Esophagus squamous epithelium (tissue), 5 donors: ENCODE measurements around the gene ACTL6B. TPM values are rescaled to one million over a fixed set of nuclear protein-coding genes. Genes with fewer than 3 reads are reported as not detected.

Source experiments
- DNase-seq: peaks from one replicate; lab custom pipeline; 2025; lab: John Stamatoyannopoulos, UW
- H3K27ac ChIP-seq, 4 donors: fragments of 200-600 bp; sonication (generic); one replicate each; pipeline ENCODE4 v1.5.1; 2016 to 2019; ENCODE audit warnings: mild to moderate bottlenecking in 1 of 4
- H3K27me3 ChIP-seq, 4 donors: fragments of 200-600 bp; sonication (generic); 1 replicate in 3 of 4; 2 replicates in 1 of 4; pipeline versions ENCODE4 v1.5.1 to v1.6.0; 2017 to 2021; ENCODE audit warnings: antibody characterized with exemption in 1 of 4
- H3K36me3 ChIP-seq, 3 donors: fragments of 200-600 bp; sonication (generic); one replicate each; pipeline ENCODE4 v1.5.1; 2016 to 2019
- H3K4me1 ChIP-seq, 3 donors: fragments of 200-600 bp; sonication (generic); one replicate each; pipeline ENCODE4 v1.5.1; 2017 to 2019
- H3K4me3 ChIP-seq, 4 donors: fragments of 200-600 bp; sonication (generic); 1 replicate in 3 of 4; 2 replicates in 1 of 4; pipeline ENCODE4 v1.5.1; 2016 to 2019; ENCODE audit warnings: mild to moderate bottlenecking in 2 of 4, moderate library complexity in 1 of 4
- H3K9me3 ChIP-seq, 3 donors: fragments of 200-600 bp; sonication (generic); one replicate each; pipeline ENCODE4 v1.5.1; 2016 to 2019
- POLR2A ChIP-seq, 4 donors: fragments of 450-650 bp; IDR thresholded peaks; one replicate each; pipeline ENCODE4 v1.6.1; 2017; ENCODE audit warnings: antibody characterized with exemption in 4 of 4, mild to moderate bottlenecking in 4 of 4, moderate library complexity in 3 of 4
- WGBS, 2 donors: methylation state at CpG; one replicate each; pipeline ENCODE4 v1.1.5; 2018; 5-methylcytosine and 5-hydroxymethylcytosine counted together
- intact Hi-C: fragments of 100-400 bp; cut with DNase I; formaldehyde crosslinking; loops from one replicate; pipeline ENCODE4 v1.15.0; 2022
- total RNA-seq, 4 donors: library from RNA; depleted of rRNA; stranded (reverse); fragments of >200 nt; gene quantifications; one replicate each; pipeline ENCODE4 v1.1.0, GENCODE V29; 2016
- TF ChIP-seq, protein P1 (sequence below), 6 experiments: fragments of 450-650 bp in 4 of 6; fragments of 200-600 bp in 2 of 6; sonication (generic) in 2 of 6; IDR thresholded peaks; one replicate each; pipeline ENCODE4 v1.5.1; 2016 to 2019; ENCODE audit warnings: antibody characterized with exemption in 6 of 6, mild to moderate bottlenecking in 4 of 6, moderate library complexity in 4 of 6
- donor health status: DM: yes; HTN: yes; CAD: no.

ACTL6B gene
- total RNA-seq, 4 donors from 2014 or later, result not detected

GRCh38 chr7:100626530-100627237, 29.6 kb downstream of the ACTL6B start:
- Histone ChIP-seq H3K4me1 (peaks cover 4 to 20% (median 4%) of the 10 kb centered on the region in 3 donors), H3K27ac (peak overlapping the region; percentile 10 to 65 (median 56)), H3K27me3 (no peaks in the 10 kb centered on the region), H3K36me3 (no peaks in the 10 kb centered on the region), H3K4me3 (peak overlapping the region; percentile 12 to 63 (median 34)), H3K9me3 (no peaks in the 10 kb centered on the region)
- intact Hi-C loops, result no loop called here
- WGBS, 2 donors, result 11 to 51% methylated on average over 2 to 6 of the region's 37 CpGs
- peak in 1 of 4 donors; percentile 27 for TF ChIP-seq POLR2A (IDR thresholded peaks at IDR 0.05)
- TF ChIP-seq, protein P1, sequence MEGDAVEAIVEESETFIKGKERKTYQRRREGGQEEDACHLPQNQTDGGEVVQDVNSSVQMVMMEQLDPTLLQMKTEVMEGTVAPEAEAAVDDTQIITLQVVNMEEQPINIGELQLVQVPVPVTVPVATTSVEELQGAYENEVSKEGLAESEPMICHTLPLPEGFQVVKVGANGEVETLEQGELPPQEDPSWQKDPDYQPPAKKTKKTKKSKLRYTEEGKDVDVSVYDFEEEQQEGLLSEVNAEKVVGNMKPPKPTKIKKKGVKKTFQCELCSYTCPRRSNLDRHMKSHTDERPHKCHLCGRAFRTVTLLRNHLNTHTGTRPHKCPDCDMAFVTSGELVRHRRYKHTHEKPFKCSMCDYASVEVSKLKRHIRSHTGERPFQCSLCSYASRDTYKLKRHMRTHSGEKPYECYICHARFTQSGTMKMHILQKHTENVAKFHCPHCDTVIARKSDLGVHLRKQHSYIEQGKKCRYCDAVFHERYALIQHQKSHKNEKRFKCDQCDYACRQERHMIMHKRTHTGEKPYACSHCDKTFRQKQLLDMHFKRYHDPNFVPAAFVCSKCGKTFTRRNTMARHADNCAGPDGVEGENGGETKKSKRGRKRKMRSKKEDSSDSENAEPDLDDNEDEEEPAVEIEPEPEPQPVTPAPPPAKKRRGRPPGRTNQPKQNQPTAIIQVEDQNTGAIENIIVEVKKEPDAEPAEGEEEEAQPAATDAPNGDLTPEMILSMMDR (IDR thresholded peaks at IDR 0.05), result no peak
- no peak for DNase-seq

GRCh38 chr7:100626055-100626454, 30.2 kb downstream of the ACTL6B start:
- peak overlapping the region in 2 of 4 donors; percentile 10 to 65 for H3K27ac ChIP-seq
- H3K36me3 ChIP-seq, result no peaks in the 10 kb centered on the region
- peak overlapping the region; percentile 12 to 63 (median 34) for H3K4me3 ChIP-seq
- no peaks in the 10 kb centered on the region for H3K27me3 ChIP-seq
- 10 to 13% methylated on average over 3 of the region's 3 CpGs for WGBS, 2 donors
- no peak for TF ChIP-seq POLR2A (IDR thresholded peaks at IDR 0.05)
- TF ChIP-seq, protein P1 (IDR thresholded peaks at IDR 0.05), result no peak
- H3K4me1 ChIP-seq, result peaks cover 4 to 20% (median 4%) of the 10 kb centered on the region in 3 donors
- intact Hi-C loops, result no loop called here
- no peak for DNase-seq
- H3K9me3 ChIP-seq, result no peaks in the 10 kb centered on the region

GRCh38 chr7:100623951-100624824, 32.1 kb downstream of the ACTL6B start:
- no peak for DNase-seq
- intact Hi-C loops, result no loop called here
- H3K9me3 ChIP-seq, result no peaks in the 10 kb centered on the region
- H3K27me3 ChIP-seq, result no peaks in the 10 kb centered on the region
- TF ChIP-seq POLR2A (IDR thresholded peaks at IDR 0.05), result no peak
- TF ChIP-seq, protein P1 (IDR thresholded peaks at IDR 0.05), result no peak
- 77 to 87% methylated on average over 15 of the region's 15 CpGs for WGBS, 2 donors
- no peak overlapping the region for H3K27ac ChIP-seq
- no peaks in the 10 kb centered on the region for H3K36me3 ChIP-seq
- H3K4me1 ChIP-seq, result peaks cover 4 to 20% (median 4%) of the 10 kb centered on the region in 3 donors
- H3K4me3 ChIP-seq, result no peak overlapping the region

GRCh38 chr7:100621554-100621953, 34.7 kb downstream of the ACTL6B start:
- Histone ChIP-seq H3K27me3 (no peaks in the 10 kb centered on the region), H3K36me3 (no peaks in the 10 kb centered on the region), H3K27ac (no peak overlapping the region), H3K4me3 (no peak overlapping the region), H3K9me3 (no peaks in the 10 kb centered on the region), H3K4me1 (peaks cover under 1 to 12% (median under 1%) of the 10 kb centered on the region in 3 donors)
- 81 to 92% methylated on average over 8 of the region's 8 CpGs for WGBS, 2 donors
- intact Hi-C loops, result no loop called here
- TF ChIP-seq POLR2A (IDR thresholded peaks at IDR 0.05), result no peak
- TF ChIP-seq, protein P1 (IDR thresholded peaks at IDR 0.05), result no peak
- no peak for DNase-seq
